H1 (cell line): ENCODE data around the gene ZAR1L. TPM values are rescaled to one million over a fixed set of nuclear protein-coding genes. Genes with fewer than 3 reads are reported as not detected.

Experiments used
- CTCF ChIA-PET: fragments of 300-600 bp; sonication (Branson Sonifier 250); formaldehyde crosslinking; loops from one replicate; lab custom pipeline; 2021; ENCODE audit not compliant: partially characterized antibody; lab: Charles Lee
- POLR2A ChIA-PET: fragments of 300-600 bp; sonication (Branson Sonifier 250); formaldehyde crosslinking; loops from one replicate; lab custom pipeline; 2021; ENCODE audit warnings: inconsistent platforms; ENCODE audit not compliant: partially characterized antibody; lab: Charles Lee
- DNase-seq, 2 experiments: peaks; one replicate each; pipeline versions ENCODE4 v3.0.0 to v3.0.0-alpha.2; 2010 to 2022; ENCODE audit warnings: low spot score in 2 of 2, low read depth in 1 of 2, mixed read lengths in 1 of 2
- FAIRE-seq: peaks from 2 replicates; lab custom pipeline; 2011; peaks lifted over from hg19 to GRCh38; lab: Jason Lieb, UNC
- H2AFZ ChIP-seq: 2 replicates; pipeline ENCODE4 v1.8.1; 2012; ENCODE audit warnings: low read length, inconsistent platforms
- H2AK5ac ChIP-seq: 2 replicates; pipeline ENCODE4 v1.6.1; 2013; ENCODE audit warnings: low read depth, low read length
- H2BK120ac ChIP-seq: replicated peaks from 2 replicates; pipeline ENCODE3; 2013; ENCODE audit warnings: low read depth, low read length, inconsistent platforms
- H2BK12ac ChIP-seq: 2 replicates; pipeline ENCODE4 v1.6.1; 2013; ENCODE audit warnings: low read depth, low read length
- H2BK15ac ChIP-seq: 2 replicates; pipeline ENCODE4 v1.6.1; 2013; ENCODE audit warnings: low read length
- H2BK20ac ChIP-seq: 2 replicates; pipeline ENCODE4 v1.6.1; 2013; ENCODE audit warnings: low read length
- H2BK5ac ChIP-seq: 2 replicates; pipeline ENCODE4 v1.6.1; 2013; ENCODE audit warnings: low read depth, low read length
- H3K14ac ChIP-seq: 2 replicates; pipeline ENCODE4 v1.6.1; 2013; ENCODE audit warnings: inconsistent platforms; ENCODE audit not compliant: insufficient read length
- H3K18ac ChIP-seq: 2 replicates; pipeline ENCODE4 v1.6.1; 2013; ENCODE audit warnings: low read length; ENCODE audit errors: extremely low read depth
- H3K23ac ChIP-seq: 2 replicates; pipeline ENCODE4 v1.6.1; 2013; ENCODE audit warnings: inconsistent platforms; ENCODE audit not compliant: insufficient read length
- H3K23me2 ChIP-seq: 2 replicates; pipeline ENCODE4 v1.6.1; 2013; ENCODE audit warnings: low read depth, low read length
- H3K27ac ChIP-seq: 2 replicates; pipeline ENCODE4 v1.6.1; 2011; ENCODE audit warnings: low read depth, low read length, inconsistent platforms
- H3K27me3 ChIP-seq, 4 experiments: replicated peaks in 1 of 4; 1 replicate in 1 of 4; 2 replicates in 3 of 4; pipeline versions ENCODE4 v1.6.1 to v1.8.1; 2011 to 2013; ENCODE audit warnings: low read length in 3 of 4, mild to moderate bottlenecking in 3 of 4, inconsistent platforms in 2 of 4, mixed read lengths in 2 of 4, moderate library complexity in 1 of 4; ENCODE audit not compliant: control insufficient read depth in 3 of 4, insufficient read depth in 3 of 4; ENCODE audit errors: extremely low read depth in 1 of 4
- H3K36me3 ChIP-seq, 4 experiments: 2 replicates each; pipeline versions ENCODE4 v1.6.1 to v1.8.1; 2011 to 2013; ENCODE audit warnings: mild to moderate bottlenecking in 4 of 4, low read length in 3 of 4, moderate library complexity in 2 of 4, control low read depth in 1 of 4, inconsistent platforms in 1 of 4; ENCODE audit not compliant: insufficient read depth in 4 of 4, control insufficient read depth in 2 of 4
- H3K4ac ChIP-seq: replicated peaks from 2 replicates; pipeline ENCODE3; 2013; ENCODE audit warnings: low read length, low read depth, mixed read lengths, inconsistent platforms; ENCODE audit not compliant: insufficient read length
- H3K4me1 ChIP-seq, 4 experiments: replicated peaks in 1 of 4; 1 replicate in 1 of 4; 2 replicates in 3 of 4; pipeline versions ENCODE4 v1.6.1 to v1.8.1; 2011 to 2013; ENCODE audit warnings: low read length in 3 of 4, inconsistent platforms in 2 of 4, mixed read lengths in 1 of 4; ENCODE audit not compliant: insufficient read depth in 4 of 4, control insufficient read depth in 3 of 4
- H3K4me2 ChIP-seq, 2 experiments: 2 replicates each; pipeline versions ENCODE4 v1.6.1 to v1.8.1; 2011 to 2013; ENCODE audit warnings: low read depth in 2 of 2, low read length in 2 of 2, control low read depth in 1 of 2, inconsistent platforms in 1 of 2, mild to moderate bottlenecking in 1 of 2; ENCODE audit not compliant: insufficient read depth in 1 of 2
- H3K4me3 ChIP-seq, 4 experiments: fragments of 200-600, 300-600 bp in 1 of 4; sonication (generic), shearing (Covaris generic), sonication (Bioruptor Twin) in 1 of 4; 2 replicates each; pipeline versions ENCODE4 v1.5.1 to v1.8.1; 2011 to 2016; ENCODE audit warnings: low read length in 4 of 4, low read depth in 3 of 4, control low read depth in 2 of 4, inconsistent platforms in 2 of 4, mild to moderate bottlenecking in 2 of 4, mixed read lengths in 1 of 4, moderate library complexity in 1 of 4; ENCODE audit not compliant: insufficient read depth in 2 of 4; ENCODE audit errors: extremely low read depth in 1 of 4
- H3K56ac ChIP-seq: replicated peaks from 2 replicates; pipeline ENCODE3; 2013; ENCODE audit warnings: low read depth, mild to moderate bottlenecking, mixed read lengths, low read length, inconsistent platforms; ENCODE audit not compliant: insufficient read length
- H3K79me1 ChIP-seq: 2 replicates; pipeline ENCODE4 v1.6.1; 2013; ENCODE audit warnings: low read depth, low read length, control low read depth
- H3K79me2 ChIP-seq, 2 experiments: 2 replicates each; pipeline versions ENCODE4 v1.6.1 to v1.8.1; 2012 to 2013; ENCODE audit warnings: low read length in 2 of 2, mild to moderate bottlenecking in 2 of 2, inconsistent platforms in 1 of 2; ENCODE audit not compliant: insufficient read depth in 2 of 2, control insufficient read depth in 1 of 2
- H3K9ac ChIP-seq, 4 experiments: replicated peaks in 1 of 4; 1 replicate in 1 of 4; 2 replicates in 3 of 4; pipeline versions ENCODE4 v1.6.1 to v1.8.1; 2011 to 2013; ENCODE audit warnings: low read depth in 3 of 4, low read length in 3 of 4, control low read depth in 2 of 4, mild to moderate bottlenecking in 2 of 4, moderate library complexity in 2 of 4, inconsistent platforms in 1 of 4; ENCODE audit errors: extremely low read depth in 1 of 4
- H3K9me3 ChIP-seq, 2 experiments: 2 replicates each; pipeline versions ENCODE4 v1.6.1 to v1.8.1; 2012 to 2013; ENCODE audit warnings: mild to moderate bottlenecking in 2 of 2, moderate library complexity in 2 of 2, control low read depth in 1 of 2, inconsistent platforms in 1 of 2, low read depth in 1 of 2, low read length in 1 of 2, mixed read lengths in 1 of 2; ENCODE audit not compliant: insufficient read depth in 2 of 2
- H4K20me1 ChIP-seq, 2 experiments: replicated peaks in 1 of 2; 2 replicates each; pipeline versions ENCODE3 to v1.8.1; 2011 to 2013; ENCODE audit warnings: inconsistent platforms in 2 of 2, low read length in 2 of 2, mild to moderate bottlenecking in 1 of 2; ENCODE audit not compliant: insufficient read depth in 2 of 2, control insufficient read depth in 1 of 2
- H4K5ac ChIP-seq: 2 replicates; pipeline ENCODE4 v1.6.1; 2013; ENCODE audit warnings: low read length, low read depth, mixed read lengths, inconsistent platforms; ENCODE audit not compliant: insufficient read length
- H4K8ac ChIP-seq: 2 replicates; pipeline ENCODE4 v1.8.0; 2013; ENCODE audit warnings: mild to moderate bottlenecking, moderate library complexity, low read length, inconsistent platforms; ENCODE audit not compliant: insufficient read depth; ENCODE audit errors: extremely low read depth
- H4K91ac ChIP-seq: replicated peaks from 2 replicates; pipeline ENCODE3; 2013; ENCODE audit warnings: low read length, mixed read lengths, inconsistent platforms; ENCODE audit not compliant: insufficient read length
- ATF2 ChIP-seq: IDR thresholded peaks from 2 replicates; pipeline ENCODE4 v1.6.1; 2012; ENCODE audit warnings: low read length, inconsistent platforms
- CBX8 ChIP-seq: fragments of 300-800, 300-1000 bp; sonication (generic); IDR thresholded peaks from 2 replicates; pipeline ENCODE4 v1.7.1; 2016; ENCODE audit warnings: low read depth, low read length, borderline replicate concordance
- EGR1 ChIP-seq: IDR thresholded peaks from 2 replicates; pipeline ENCODE4 v1.6.1; 2011; ENCODE audit warnings: low read depth, low read length, borderline replicate concordance
- WGBS, 2 experiments: shearing (Covaris generic) in 1 of 2; methylation state at CpG; one replicate each; pipeline versions ENCODE4 v1.1.6 to v1.1.7; 2013 to 2015; ENCODE audit warnings: low lambda C conversion rate in 2 of 2, mixed read lengths in 2 of 2, inconsistent platforms in 1 of 2, low coverage in 1 of 2, missing lambda C conversion rate in 1 of 2; ENCODE audit not compliant: insufficient replicate concordance in 2 of 2, insufficient coverage in 1 of 2, insufficient read length in 1 of 2; ENCODE audit errors: extremely low coverage in 1 of 2, missing lambda C conversion rate in 1 of 2; 5-methylcytosine and 5-hydroxymethylcytosine counted together
- polyA plus RNA-seq, 7 experiments: library from polyadenylated mRNA; depleted of rRNA in 3 of 7; stranded (reverse) in 5 of 7; unstranded in 2 of 7; fragments of >200 nt in 5 of 7; fragments of 200-250 nt in 2 of 7; gene quantifications; 1 replicate in 5 of 7; 2 replicates in 1 of 7; 4 replicates in 1 of 7; pipeline versions ENCODE4 v1.2.1 to v1.2.3, GENCODE V29; 2011 to 2013; ENCODE audit warnings: missing spikeins in 2 of 7, mixed read lengths in 2 of 7
- total RNA-seq: library from RNA; stranded (reverse); fragmentation: NEBNext Ultra II Directional; extraction: Animal tissue kit (Norgen Biotek cat#: 25700); gene quantifications from 2 replicates; pipeline ENCODE4 v1.2.1, GENCODE V29; 2021

ZAR1L gene
- total and polyA plus RNA-seq, 2 of the 8 experiments (the other 6 are each of a cell fraction or from before 2014, with no cell fraction given), result 0.19 to 0.30 TPM

- Histone ChIP-seq H2BK120ac (no peak overlapping the region), H4K91ac (no peak overlapping the region), H3K56ac (no peak overlapping the region), H4K20me1 (no peaks in the 10 kb centered on the region), H3K23me2 (peaks cover 5% of the 10 kb centered on the region), H2BK20ac (no peak overlapping the region), H3K36me3 (peaks cover 0 to 30% (median 11%) of the 10 kb centered on the region in 4 experiments; a peak in 4 of 8 replicates), H3K18ac (no peak overlapping the region), H2AFZ (no peak overlapping the region), H2AK5ac (no peak overlapping the region), H3K9ac (no peak overlapping the region), H3K4me1 (no peaks in the 10 kb centered on the region), H3K4me3 (no peak overlapping the region), H4K8ac (no peak overlapping the region), H3K27ac (no peak overlapping the region), H3K9me3 (no peaks in the 10 kb centered on the region), H3K23ac (no peak overlapping the region), H3K14ac (no peak overlapping the region), H2BK5ac (no peak overlapping the region), H2BK12ac (no peak overlapping the region)
- 89% methylated on average over 4 of the region's 4 CpGs; no CpG with 5 or more reads in 1 of the 2 experiments for WGBS, 2 experiments
- FAIRE-seq (no peak), DNase-seq (no peak)
- CTCF ChIA-PET, result interaction anchor here (1.2 kb wide), 1 partner anchor 22 kb away, joined by 3 read pairs; no protein-coding TSS in a partner anchor
- TF ChIP-seq EGR1, result no peak
- TF ChIP-seq CBX8, result no peak
- TF ChIP-seq ATF2, result no peak
- TF ChIP-seq, all 59 proteins: peak for 0
- Histone ChIP-seq H3K79me1 (no peaks in the 10 kb centered on the region), H3K27me3 (no peaks in the 10 kb centered on the region), H3K79me2 (no peaks in the 10 kb centered on the region), H4K5ac (no peak overlapping the region), H3K4me2 (no peak overlapping the region), H3K4ac (no peak overlapping the region), H2BK15ac (no peak overlapping the region)
- POLR2A ChIA-PET, result no interaction called here
Observed at GRCh38 chr13:32320528-32320927, 5.4 kb upstream of the ZAR1L start.
